Embryonic facial prominence (tissue), 1 donor: Measurements from ENCODE around the gene PLCH1.
A peak's percentile ranks its signal among the peaks of the same experiment; 100 is the strongest.
"Not testable (repeated sequence)": the region's sequence is repeated elsewhere in the genome, so short reads cannot be mapped to it uniquely, and the experiment has no call there.

Experiments
- DNase-seq: peaks from one replicate; pipeline ENCODE4 v3.0.0-alpha.2; 2016; ENCODE audit errors: extremely low spot score

PLCH1 gene

DNA sequence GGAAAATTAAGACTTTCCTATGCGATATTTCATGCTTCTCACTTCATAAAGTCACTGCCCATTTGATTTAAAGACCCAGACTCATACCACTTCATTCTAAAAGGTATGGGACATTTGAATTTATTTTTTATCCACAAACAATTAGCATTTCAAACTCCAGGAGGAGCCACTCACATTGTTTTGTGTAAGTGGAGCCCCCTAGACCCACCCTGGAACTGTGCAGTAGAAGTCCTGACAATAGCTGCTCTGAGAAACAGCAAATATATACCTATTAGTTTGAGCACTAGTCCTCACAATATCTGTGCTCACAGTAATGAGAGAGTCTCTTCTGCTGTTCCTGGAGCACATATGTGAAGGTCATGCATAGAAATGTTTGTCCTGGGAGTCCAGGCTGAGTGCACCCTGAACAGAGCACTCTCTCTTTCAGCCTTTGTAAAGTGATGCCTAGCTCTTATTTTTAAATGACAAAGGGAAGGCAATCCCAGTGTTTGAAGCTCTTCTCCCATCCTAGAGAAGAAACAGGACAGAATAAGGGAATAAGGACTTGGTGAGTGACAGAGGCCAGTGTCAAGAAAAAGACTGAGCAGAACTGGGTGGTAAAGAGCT lies 323.9 kb downstream of the PLCH1 start:
- no peak for DNase-seq

GRCh38 chr3:155420406-155420805 lies 324.5 kb downstream of the PLCH1 start:
- no peak for DNase-seq

- DNase-seq: no peak
These were observed 326.5 kb downstream of the PLCH1 start for GRCh38 chr3:155418407-155418806.

- DNase-seq: no peak
These were observed 327.8 kb downstream of the PLCH1 start for GRCh38 chr3:155417119-155417517.

- DNase-seq: no peak
These were observed 328.3 kb downstream of the PLCH1 start for GRCh38 chr3:155416500-155417118.

DNA sequence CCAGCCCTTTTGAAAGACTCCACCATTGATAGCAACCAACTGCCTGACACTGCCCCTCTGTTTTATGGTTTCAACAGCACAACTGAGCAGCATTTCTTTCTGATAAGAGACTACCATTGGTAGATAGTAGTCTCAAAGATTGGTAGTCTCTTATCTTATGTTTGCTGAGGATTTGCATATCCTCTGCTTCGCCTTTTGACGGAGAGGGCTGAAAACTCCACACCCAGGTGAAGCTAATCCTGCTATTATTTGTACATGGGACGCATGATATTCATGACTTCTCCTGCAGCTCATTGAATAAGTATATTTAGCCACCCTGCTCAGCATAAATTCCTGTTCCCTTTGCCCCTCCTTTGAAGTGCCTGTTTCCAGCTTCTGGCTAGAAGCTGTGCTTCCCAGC lies 332.0 kb downstream of the PLCH1 start:
- DNase-seq: no peak

DNA sequence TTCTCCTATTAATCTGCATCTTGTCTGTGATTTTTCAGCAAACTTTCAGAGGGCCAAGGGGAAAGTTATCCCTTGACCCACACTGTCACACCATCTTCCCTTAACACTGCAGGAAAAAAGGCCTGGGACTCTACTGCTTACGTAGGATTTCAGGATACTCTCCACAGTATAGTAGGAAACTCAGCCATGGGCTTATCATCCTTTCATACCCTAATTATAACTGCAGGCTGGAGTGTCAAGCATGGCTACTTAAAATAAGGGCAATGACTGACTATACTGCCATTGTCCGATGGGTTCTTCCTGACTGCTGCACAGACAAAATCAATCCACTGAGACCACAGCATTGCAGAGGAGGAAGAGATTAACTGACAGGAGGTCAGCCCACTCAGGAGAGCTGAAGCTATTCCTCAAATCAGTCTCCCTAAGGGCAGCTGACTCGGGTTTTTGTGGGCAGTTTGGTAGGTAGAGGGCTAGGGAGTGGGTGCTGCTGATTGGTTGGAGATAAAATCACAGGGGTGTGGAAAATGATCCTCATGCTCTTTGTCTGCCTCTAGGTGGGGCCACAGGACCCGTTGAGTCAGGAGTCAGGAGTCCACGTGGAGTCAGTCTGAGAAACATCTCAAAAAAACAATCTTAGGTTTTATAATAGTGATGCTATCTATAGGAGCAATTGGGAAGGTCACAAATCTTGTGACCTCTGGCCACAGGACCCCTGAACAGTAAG lies 333.2 kb downstream of the PLCH1 start:
- DNase-seq: no peak

DNA sequence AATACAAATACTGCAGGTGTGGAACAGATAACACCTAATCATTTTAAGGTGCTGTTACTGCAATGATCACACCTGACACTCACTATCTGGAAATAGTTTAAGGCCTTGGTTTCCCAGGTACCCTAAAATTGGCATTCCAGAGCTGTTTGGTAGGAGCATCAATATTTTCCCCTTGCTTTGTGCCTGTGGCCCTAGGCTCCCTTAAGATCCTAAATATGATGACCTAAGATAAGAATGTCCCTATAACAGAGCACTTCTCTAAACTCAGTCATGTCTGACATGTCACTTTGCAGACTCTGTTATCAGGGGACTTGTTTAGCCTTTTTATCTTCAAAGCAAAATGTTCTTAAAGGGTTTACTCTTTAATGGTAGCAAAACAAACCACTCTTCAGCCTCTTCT lies 335.5 kb downstream of the PLCH1 start:
- no peak for DNase-seq

DNA sequence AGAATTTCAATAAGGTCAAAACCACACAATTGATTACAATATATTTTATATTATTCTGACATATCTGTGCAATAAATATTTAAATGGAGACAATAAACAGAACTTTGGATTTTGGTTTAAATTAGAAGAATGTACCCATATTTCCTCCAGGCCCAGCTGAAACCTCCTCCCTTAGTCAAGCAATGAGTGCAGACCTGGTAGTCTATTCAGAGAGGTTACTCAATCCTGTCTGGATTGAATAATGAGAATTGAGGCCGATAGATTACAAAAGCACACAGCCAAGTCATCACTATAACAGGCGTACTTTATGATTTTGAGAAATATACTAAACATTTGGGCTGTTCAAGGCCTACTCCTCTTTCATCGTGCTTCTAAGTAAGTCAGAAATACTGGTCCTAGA lies 336.9 kb downstream of the PLCH1 start:
- DNase-seq: no peak

DNA sequence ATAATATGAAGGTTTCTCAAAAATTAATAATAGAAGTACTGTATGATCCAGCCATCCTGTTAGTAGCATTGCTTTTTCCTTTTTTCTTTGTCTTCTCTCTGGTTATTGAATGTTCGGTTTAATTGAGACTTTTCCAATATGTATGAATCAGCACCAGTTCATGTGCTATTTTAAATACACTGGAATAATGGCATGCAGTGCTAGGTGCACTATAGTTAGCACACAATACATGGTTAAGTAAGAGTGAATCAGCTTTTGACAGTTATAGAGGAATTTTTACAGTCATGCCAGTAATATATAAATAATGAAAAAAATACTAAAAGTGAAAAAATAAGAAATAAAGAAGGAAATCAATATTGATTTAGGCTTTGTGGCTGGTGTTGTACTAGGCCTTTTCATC lies 337.5 kb downstream of the PLCH1 start:
- DNase-seq: no peak

DNA sequence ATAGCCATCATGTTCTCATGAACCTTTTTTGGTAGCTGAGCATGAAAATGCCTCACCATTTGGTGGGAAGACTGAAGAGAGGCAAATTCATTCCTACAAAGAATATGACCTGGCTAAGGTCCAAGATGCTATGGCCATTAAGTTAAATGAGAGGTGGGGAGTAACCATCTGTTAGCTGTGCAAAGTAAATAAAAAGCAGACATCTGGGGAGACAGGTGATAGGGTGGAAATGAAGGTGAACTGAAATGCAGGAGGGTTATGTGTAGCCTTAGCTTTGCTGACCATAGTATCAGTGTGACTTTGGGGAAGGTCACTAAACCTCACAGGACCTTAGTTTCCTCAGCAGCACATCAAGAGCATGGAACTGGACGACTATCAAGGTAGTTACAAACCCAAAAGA lies 340.4 kb downstream of the PLCH1 start:
- no peak for DNase-seq

DNA sequence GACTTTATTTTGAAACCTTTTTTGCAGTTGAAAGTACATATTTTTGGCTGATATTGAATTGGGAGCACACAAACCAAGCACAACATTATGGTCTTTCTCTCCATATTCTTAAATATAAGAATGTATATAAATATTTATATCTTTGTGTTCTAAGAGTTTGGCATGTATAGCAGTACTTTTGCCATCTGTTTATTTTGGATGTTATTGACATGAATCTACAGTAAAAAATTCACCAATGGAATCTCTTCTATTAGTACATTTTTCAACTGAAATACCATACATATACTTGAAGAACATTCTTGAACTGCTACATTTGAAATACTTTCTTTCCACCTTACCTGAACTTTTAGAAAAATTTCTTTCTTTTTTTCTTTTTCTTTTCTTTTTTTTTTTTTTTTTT lies 342.2 kb downstream of the PLCH1 start:
- no peak for DNase-seq

DNA sequence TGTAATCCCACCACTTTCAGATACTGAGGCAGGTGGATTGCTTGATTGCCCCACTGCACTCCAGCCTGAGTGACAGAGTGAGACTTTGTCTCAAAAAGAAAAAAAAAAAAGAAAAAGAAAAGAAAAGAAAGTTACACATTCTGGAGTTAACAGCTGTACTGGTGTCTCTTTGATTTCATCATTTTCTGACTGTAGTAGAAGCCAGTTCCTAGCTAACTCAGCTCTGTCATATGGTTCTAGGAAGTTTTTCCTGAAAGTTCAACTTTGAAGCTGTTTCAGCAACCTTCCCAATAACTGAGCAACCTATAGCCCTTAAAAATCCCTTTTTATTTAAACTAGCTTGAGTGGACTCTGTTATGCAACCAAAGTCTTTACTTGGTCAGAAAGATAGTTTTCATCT lies 346.8 kb downstream of the PLCH1 start:
- DNase-seq: no peak

GRCh38 chr3:155394896-155395295 lies 350.0 kb downstream of the PLCH1 start:
- DNase-seq: not testable (repeated sequence)

- no peak for DNase-seq
These were observed 350.6 kb downstream of the PLCH1 start for GRCh38 chr3:155394240-155394639.

- DNase-seq: no peak
These were observed 351.6 kb downstream of the PLCH1 start for GRCh38 chr3:155393316-155393715.

DNA sequence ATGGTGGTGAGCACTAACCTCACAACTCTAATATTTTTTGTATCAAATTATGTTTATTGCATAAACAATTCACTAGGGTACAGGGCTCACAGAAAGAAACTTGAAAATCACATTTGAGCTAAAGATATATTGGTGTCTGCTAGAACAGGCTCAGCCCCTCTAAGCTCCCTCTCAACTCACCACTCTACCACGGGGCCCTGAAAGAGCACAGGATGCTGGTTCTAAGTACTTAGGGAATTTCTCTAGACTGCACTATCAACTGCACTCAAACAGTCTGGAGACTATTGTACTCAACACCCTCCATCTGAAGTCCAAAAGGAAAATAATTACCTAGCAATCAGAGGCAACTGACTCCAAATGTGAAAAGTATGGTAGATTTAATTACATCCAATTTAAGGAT lies 352.7 kb downstream of the PLCH1 start:
- DNase-seq: no peak

GRCh38 chr3:155391551-155391958 lies 353.3 kb downstream of the PLCH1 start:
- DNase-seq: no peak

- DNase-seq: peak; percentile 18
These were observed 353.8 kb downstream of the PLCH1 start for GRCh38 chr3:155391104-155391503.

DNA sequence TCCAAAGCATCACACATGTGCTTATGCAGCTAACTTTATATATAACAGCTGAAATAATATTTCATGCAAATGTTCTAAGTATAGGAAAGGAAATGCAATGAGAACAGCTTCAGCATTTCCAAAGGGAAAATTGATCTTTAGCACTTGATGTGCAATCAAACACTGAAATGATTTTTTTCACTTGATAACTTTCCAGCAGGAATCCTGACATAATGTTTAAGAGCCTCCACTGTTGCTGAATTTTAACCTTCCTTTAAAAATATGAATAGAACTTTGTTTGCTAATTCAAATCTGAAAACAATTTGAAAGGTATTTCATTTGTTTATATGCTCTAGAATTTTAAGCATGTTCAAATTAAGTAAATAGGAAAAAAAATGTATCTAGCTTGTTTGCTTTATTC lies 354.5 kb downstream of the PLCH1 start:
- DNase-seq: no peak

GRCh38 chr3:155388417-155388816 lies 356.5 kb downstream of the PLCH1 start:
- DNase-seq: no peak

DNA sequence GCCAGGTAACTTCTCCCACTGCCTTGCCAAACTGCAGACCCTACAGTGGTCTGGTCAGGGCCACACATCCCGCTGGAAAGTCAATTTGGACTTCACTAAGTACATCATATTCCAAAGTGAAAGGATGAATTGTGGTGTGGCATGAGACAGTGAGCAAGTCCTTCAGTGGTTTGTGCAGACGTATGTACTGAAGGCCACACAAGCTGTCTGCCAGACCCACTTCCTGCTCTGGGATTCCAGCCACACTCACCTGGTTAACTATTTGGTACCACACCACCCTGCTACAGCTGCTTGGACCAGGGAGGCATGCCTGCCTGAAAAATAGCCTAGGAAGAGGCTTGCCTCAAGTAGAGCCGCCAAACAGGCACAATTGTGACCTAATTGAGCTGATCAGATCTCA lies 357.3 kb downstream of the PLCH1 start:
- DNase-seq: no peak

GRCh38 chr3:155386919-155387318 lies 358.0 kb downstream of the PLCH1 start:
- no peak for DNase-seq
